ENCODE measurements around the gene SH3GL1.

DNA sequence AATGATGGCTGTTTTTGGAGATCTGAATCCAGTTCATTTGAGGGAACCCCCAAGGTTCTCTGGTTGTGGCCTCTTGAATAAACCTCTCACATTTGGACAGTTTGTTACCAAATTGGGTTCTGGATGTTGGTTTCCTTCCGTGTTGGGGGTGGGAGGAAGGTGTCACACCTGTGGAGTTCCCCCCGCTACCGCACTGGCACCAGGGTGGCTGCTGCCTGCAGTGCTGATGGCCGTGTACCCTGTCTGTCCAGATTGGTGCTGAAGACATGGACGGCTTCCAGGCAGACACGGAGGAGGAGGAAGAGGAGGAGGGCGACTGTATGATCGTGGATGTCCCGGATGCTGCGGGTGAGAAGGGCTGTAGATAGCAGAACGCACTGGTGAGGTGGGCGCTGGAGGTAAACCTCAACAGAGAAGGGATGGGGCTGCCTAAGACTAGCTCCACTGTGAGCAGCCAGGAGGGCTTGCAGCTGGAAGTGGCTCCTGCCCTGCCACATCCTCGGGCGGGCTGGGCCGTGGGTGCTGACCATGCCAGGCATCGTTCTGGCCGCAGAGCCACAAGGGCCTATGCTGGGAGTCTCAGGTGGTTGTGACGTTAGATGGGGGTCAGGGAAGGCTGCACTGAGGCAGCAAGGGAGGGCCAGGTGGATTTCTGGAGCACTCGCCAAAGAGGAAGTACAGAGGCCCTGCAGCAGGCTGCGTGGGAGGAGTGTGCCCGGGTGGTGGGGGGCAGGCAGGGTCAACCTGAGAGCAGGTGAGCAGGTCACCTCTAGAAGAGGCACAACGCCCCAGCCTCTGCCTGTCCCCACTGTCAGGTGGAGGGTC lies 41.9 kb upstream of the SH3GL1 start:
- TF ChIP-seq, protein P1, sequence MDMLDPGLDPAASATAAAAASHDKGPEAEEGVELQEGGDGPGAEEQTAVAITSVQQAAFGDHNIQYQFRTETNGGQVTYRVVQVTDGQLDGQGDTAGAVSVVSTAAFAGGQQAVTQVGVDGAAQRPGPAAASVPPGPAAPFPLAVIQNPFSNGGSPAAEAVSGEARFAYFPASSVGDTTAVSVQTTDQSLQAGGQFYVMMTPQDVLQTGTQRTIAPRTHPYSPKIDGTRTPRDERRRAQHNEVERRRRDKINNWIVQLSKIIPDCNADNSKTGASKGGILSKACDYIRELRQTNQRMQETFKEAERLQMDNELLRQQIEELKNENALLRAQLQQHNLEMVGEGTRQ (IDR thresholded peaks at IDR 0.05; ENCODE audit: low read depth, low read length): no peak
- TF ChIP-seq, protein P2, sequence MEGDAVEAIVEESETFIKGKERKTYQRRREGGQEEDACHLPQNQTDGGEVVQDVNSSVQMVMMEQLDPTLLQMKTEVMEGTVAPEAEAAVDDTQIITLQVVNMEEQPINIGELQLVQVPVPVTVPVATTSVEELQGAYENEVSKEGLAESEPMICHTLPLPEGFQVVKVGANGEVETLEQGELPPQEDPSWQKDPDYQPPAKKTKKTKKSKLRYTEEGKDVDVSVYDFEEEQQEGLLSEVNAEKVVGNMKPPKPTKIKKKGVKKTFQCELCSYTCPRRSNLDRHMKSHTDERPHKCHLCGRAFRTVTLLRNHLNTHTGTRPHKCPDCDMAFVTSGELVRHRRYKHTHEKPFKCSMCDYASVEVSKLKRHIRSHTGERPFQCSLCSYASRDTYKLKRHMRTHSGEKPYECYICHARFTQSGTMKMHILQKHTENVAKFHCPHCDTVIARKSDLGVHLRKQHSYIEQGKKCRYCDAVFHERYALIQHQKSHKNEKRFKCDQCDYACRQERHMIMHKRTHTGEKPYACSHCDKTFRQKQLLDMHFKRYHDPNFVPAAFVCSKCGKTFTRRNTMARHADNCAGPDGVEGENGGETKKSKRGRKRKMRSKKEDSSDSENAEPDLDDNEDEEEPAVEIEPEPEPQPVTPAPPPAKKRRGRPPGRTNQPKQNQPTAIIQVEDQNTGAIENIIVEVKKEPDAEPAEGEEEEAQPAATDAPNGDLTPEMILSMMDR (conservative IDR thresholded peaks at IDR 0.05; ENCODE audit: low read depth, low read length): no peak
- TF ChIP-seq CHD1 (IDR thresholded peaks at IDR 0.05; ENCODE audit: low read depth, low read length): no peak
- TF ChIP-seq RAD21 (IDR thresholded peaks at IDR 0.05; ENCODE audit: low read length): no peak
- TF ChIP-seq POLR2A (IDR thresholded peaks at IDR 0.05; ENCODE audit: low read depth, low read length): no peak
- TF ChIP-seq, protein P3, sequence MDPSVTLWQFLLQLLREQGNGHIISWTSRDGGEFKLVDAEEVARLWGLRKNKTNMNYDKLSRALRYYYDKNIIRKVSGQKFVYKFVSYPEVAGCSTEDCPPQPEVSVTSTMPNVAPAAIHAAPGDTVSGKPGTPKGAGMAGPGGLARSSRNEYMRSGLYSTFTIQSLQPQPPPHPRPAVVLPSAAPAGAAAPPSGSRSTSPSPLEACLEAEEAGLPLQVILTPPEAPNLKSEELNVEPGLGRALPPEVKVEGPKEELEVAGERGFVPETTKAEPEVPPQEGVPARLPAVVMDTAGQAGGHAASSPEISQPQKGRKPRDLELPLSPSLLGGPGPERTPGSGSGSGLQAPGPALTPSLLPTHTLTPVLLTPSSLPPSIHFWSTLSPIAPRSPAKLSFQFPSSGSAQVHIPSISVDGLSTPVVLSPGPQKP (IDR thresholded peaks at IDR 0.05; ENCODE audit: borderline replicate concordance, low read depth, low read length): no peak
- TF ChIP-seq MAZ (IDR thresholded peaks at IDR 0.05; ENCODE audit: borderline replicate concordance, low read depth, low read length): no peak

Measured in IMR-90 (cell line).